GM20431 (cell line): ENCODE results near the gene PLAU.
"Not testable (repeated sequence)": the region's sequence is repeated elsewhere in the genome, so short reads cannot be mapped to it uniquely, and the experiment has no call there.

Experiments used
- in situ Hi-C: fragments of 300-500 bp; cut with MseI, MboI; formaldehyde crosslinking; loops from one replicate; pipeline ENCODE4 v1.15.0; 2020; ENCODE audit warnings: low sequenced_read_pairs; ENCODE audit not compliant: unreplicated experiment

PLAU gene

DNA sequence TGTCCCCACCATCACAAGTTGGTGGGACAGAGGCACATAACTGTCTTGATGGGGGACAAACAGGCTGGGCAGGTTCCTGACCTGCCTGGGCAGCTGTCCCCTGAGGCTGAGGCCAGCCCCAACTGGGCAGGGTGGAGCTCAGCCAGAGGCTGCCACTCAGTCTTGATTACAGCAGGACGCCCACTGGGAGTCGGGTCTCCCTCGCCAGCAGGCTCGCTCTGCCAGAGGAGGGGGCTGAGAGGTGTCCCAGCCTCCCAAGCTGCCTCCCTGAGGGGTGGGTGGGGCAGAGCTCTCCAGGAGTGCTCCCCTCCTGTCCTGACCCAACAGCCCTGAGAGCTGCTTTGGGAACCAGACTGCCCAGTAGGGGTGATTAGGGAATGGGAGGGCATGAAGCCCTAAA, 34.8 kb upstream of the PLAU start:
- in situ Hi-C loops: no loop called here

DNA sequence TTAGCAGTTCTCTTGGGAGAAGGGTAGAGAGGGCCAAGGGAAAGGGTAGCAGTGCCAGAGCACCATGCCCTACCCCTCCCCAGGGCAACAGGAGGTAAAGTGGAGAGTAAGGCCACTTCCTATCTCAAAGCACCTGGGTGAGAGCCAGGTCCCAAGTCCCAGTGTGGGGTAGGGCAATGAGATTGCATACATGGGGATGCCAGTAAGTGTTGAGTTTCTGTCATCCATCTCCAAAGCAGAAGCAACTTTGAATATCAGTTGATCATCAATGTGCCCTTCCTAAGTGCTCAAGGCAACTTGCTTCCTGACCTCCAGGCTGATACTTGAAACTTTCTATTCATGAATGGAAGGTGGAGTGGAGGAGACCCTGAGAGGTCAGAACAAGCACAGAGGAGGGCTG, 34.4 kb upstream of the PLAU start:
- in situ Hi-C loops: no loop called here

DNA sequence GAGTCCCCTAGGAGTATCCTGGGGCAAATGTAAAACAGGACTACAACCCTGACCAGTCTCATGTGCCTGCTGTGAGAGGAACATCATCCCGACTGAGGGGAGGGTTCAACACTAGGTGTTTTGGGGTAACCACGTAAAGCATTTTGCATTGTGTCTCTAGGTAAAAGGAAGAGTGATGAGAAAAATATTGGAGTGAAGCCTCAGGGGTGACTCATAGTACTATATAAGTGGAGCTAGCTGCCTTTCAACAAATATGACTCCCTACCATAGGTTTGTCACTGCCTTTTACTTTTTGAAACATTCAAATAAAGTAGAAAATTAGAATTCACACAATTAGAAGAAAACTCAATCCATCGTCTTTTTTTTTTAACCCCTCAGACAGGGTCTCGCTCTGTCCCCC, 34.0 kb upstream of the PLAU start:
- in situ Hi-C loops: no loop called here

DNA sequence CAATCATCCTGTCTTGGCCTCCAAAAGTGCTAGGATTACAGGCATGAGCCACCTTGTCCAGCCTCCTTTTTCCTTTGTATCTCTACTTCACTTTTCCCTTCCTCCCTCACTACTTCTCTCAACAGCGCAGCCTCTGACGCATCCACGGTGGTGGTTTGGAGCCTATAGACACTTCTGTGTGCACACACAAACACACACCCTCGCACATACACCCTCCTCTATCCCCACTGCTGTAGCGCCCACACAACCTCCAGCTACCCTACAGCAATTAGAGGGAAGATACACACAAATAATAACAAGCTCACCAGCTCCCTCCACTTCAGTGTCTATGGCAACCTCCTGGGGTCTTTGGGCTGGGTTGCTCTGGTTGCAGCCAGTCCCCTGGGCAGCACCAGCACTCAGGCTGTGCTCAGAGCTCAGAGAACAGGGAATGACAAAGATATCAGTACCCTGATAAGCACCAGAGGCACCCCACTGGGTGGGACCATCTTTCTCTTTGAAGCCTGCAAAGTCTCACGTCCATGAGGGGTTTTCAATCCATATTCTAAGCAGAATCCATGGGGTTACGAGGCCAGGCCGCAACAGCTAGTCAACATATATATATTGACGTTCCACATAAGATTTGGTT, 33.3 kb upstream of the PLAU start:
- in situ Hi-C loops: no loop called here

DNA sequence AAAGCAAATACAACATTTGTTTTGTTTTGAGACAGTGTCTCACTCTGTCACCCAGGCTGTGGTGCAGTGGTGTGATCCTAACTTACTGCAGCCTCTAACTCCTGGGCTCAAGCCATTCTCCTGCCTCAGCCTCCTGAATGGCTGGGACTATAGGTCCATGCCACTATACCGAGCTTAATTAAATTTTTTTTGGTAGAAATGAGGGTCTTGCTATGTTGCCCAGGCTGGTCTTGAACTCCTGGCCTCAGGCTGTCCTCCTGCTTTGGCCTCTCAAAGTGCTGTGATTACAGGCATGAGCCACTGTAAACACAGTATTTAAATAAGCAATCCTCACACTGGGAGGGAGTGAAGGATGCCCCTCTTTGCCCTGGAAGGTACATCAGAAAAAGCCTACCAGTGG, 32.6 kb upstream of the PLAU start:
- in situ Hi-C loops: no loop called here

DNA sequence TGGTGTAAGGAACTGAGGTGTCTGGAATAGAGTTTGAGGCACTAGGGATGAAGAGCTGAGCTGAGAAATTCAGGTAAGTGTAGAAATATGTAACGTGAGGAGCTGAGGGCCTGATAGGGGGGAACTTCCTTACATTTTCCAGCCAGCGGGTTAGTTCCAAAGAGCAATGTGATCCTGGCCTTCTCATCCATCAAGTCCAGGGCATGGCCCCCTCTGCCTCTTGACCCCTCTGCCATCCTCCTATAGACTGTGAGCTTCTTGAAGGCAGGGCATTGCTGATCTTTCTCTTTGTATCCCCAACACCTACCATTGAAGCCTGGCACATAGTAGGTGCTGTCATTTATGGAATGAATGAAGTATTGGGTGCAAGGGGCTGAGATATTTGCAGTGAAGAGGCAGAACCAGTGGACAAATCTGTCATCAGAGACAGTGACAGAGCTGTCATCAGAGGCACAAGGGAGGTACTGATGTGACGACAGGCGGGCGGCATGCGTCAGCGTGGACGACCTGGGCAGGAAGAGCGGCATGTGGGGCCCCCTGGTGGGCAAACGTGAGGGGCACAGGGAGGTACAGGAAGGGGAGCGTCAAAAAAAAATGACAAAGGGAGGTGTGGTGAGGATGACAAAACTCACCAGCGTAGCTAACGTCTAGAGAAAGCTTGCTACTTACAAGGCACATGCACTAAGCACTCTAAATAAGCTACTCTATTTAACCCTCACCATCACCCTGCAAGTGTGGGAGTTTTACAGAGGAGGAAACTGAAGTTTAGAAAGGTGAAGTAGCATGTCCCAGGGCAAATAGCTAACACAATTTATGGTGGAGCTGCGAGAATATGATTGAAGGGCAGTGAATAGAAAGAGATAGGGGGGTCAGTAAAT, 31.4 kb upstream of the PLAU start:
- in situ Hi-C loops: no loop called here

DNA sequence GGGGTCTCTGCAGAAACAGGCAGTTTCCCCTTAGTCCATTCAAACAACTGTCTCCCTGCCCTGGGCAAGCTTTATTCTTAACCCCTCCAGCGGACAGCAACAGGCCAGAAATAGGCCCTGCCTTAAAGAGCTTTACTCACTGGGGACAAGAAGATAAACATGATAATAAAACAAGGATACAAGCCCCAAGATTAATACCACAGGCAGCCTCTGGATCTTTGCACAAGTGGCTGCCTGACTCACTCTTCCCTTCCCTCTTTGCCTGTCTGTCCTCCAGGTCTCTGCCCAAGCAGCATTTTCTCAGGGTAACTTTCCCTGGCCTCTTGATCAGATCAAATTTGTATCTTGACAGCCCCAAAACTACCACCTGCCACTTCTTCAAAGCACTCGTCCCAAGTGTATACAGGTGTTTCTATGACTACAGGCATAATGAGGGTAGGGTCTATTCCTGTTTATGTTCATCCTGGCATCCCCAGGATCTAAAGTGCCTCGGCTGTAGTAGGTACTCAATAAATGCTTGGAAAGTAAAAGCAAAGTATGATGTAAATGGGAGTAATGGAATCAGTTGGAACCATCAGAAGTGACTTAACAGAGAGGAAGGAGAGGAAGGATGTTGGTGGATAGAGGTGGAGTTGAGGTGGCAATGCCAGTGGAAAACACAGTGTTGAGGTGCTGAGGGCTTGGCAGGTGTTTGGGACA, 29.6 kb upstream of the PLAU start:
- in situ Hi-C loops: no loop called here

DNA sequence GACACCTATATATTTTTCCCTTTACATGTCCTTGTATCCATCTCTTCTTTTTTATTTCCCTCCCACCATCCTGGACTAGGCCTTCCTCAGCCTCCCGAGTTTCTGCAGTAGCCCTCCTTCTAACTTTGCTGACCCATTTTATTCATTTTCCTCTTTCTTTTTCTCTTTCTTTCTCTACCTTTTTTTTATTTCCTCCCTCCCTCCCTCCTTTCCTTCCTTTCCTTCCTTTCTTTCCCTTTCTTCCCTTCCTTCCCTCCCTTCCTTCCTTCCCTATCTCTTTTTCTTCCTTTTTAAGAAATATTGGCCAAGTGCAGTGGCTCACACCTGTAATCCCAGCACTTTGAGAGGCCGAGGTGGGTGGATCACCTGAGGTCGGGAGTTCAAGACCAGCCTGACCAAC, 26.9 kb upstream of the PLAU start:
- in situ Hi-C loops: no loop called here

DNA sequence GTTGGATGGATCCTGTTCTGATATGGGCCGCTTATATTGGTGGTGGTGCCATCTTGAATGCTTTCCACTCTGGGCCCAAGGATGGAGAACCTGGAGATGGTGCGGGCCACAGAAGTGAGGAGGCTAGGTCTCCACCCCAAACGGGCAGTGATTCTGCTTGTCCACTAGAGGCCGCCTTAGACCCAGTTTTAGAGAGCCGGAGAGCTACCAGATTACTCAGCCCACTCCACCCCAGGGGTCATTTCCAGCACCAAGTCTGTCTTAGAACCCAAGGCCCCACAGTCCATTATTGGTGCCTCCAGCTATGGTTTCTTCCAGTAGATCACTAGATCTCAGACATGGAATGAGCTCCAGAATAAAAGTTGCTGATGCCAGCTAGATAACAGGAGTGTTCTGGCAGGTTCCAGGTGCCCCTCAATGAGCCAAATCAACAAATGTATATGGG, 24.8 kb upstream of the PLAU start:
- in situ Hi-C loops: loop anchor here (5.0 kb wide), 1 partner anchor 51 kb away; no protein-coding TSS in a partner anchor

DNA sequence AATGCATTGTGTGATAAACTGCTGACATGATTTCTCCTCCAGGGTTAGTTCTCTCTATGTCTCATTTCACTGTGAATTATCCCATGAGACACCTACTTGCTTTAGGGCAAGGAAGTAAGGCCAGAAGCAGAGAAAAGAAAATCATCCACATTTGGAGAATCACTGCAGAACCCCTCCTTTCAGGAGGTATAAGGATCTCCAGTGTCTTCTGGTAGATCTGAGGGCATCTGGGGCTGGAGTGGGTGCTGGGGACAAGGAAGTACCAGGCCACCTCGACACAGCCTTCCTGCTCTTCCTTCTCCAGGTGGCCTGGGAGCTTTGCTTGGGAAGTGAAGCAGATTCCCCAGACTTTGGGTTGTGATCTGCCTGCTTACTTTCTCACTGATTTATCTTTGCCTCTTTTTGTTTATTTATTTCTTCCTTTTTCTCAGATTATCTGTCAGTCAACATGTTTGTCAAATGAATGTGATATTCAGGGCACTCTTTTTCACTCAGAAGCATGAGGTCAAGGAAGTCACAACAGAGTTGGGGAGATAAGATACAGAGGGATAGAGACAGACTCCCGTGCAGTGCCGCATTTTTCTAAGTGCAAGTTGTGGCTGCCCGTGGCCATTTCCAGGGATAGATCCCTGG, 24.2 kb upstream of the PLAU start:
- in situ Hi-C loops: loop anchor here (5.0 kb wide), 1 partner anchor 51 kb away; no protein-coding TSS in a partner anchor

DNA sequence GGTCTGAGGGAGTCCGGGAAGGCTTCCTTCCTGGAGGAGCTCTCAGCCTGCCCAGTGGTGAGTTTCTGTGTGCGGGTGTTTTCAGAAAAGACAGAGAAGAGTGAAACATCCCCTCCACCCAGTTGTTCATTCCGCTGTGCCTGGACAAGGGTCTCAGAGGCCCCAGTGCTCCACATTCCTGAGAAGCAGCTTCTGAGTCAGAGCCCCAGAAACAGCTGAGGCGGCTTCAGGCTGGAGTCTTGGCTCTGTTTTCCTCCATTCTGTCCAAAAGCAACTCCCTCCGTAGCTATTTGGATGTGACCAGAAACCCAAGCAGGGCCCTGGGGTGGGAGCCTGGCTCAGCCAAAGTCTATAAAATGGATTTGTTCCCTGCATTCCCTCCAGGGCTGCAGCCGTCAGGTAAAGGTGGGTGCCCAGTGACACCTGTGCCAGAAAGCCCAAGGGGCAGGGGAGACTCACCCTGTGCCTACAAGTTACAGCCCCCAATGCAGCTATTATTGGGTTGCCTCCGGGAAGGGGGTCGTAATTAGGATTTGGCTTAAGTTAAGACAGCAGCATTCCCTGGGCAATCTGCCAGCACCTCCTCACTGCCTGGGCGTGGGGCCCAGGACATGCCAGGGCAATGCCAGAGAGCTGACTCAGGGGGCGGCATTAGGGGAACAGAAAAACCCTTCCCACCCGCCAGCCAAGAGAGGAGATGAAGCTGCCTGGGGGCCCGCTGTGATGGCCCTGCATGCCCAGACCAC, 23.5 kb upstream of the PLAU start:
- in situ Hi-C loops: loop anchor here (5.0 kb wide), 1 partner anchor 50 kb away; no protein-coding TSS in a partner anchor

DNA sequence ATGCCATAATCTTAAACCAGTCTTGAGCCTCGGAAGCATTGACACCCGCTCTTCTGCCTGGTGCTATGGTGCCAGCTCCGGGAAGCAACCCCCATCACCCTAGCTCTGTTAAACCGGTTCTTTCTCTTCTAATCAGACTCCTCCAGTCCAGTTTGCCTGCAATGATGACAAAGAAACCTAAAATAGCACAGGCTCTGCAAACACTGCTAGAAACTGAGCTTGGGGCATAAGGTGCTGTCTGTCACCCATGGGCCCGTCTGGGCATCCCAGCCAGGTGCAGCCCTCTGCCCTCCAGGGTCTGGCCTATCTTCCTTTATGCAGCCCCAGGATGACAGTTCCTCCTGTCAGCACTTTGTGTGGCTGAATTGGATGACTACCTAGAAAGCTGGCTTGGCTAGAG, 22.4 kb upstream of the PLAU start:
- in situ Hi-C loops: loop anchor here (5.0 kb wide), 1 partner anchor 49 kb away; no protein-coding TSS in a partner anchor

DNA sequence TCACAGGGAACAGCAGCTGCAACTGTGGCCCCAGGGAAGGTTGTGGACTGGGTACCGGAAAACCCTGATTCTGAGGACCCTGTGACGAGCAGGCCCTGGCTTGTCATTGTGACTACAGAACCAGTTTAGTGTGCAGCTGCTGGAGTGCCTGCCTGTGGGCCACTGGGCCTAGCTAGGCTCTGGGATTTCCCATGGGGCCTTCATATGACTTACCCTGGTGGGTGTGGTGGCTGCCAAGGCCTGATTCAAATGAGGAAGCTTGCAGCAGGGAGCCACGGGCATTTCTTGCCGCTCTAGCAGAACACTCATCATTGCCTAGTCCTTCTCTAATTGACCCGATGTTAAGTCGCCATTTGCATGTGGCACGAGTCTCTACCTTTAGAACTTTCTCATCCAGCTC, 21.9 kb upstream of the PLAU start:
- in situ Hi-C loops: loop anchor here (5.0 kb wide), 1 partner anchor 48 kb away; no protein-coding TSS in a partner anchor

DNA sequence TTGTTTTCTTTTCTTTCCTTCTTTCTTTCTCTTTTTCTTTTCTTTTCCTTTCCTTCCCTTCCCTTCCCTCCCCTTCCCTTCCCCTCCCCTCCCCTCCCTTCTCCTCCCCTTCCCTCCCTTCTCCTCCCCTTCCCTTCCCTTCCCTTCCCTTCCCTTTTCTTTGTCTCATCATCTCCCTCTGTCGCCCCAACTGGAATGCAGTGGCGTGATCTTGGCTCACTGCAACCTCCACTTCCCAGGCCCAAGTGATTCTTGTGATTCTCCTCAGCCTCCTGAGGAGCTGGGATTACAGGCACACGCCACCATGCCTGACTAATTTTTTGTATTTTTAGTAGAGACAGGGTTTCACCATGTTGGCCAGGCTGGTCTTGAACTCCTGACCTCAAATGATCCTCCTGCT, 21.5 kb upstream of the PLAU start:
- in situ Hi-C loops: loop anchor here (5.0 kb wide), 1 partner anchor 48 kb away; no protein-coding TSS in a partner anchor

DNA sequence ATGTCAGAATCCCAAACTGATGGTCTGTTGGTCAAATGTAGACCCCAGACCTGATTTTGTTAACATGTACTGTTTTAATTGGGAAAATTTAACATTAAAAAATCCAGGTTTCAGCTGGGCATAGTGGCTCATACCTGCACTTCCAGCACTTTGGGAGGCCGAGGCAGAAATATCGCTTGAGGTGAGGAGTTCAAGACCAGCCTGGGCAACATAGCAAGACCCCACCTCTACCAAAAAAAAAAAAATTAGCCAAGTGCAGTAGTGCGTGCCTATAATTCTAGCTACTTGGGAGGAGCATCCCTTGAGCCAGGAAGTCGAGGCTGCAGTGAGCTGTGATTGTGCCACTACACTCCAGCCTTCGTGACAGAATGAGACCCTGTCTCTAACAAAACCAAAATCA, 20.7 kb upstream of the PLAU start:
- in situ Hi-C loops: no loop called here

DNA sequence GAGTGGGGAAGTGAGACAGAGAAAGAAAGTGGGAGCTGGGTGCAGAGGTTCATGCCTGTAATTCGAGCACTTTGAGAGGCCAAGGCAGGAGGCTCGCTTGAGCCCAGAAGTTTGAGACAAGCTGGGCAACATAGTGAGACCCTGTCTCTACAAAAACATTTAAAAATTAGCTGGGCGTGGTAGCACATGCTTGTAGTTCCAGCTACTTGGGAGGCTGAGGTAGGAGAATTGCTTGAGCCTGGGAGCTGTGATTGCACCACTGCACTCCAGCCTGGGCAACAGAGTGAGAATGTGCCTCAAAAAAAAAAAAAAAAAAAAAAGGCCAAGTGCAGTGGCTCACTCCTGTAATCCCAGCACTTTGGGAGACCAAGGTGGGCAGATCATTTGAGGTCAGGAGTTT, 20.1 kb upstream of the PLAU start:
- in situ Hi-C loops: not testable (repeated sequence)

DNA sequence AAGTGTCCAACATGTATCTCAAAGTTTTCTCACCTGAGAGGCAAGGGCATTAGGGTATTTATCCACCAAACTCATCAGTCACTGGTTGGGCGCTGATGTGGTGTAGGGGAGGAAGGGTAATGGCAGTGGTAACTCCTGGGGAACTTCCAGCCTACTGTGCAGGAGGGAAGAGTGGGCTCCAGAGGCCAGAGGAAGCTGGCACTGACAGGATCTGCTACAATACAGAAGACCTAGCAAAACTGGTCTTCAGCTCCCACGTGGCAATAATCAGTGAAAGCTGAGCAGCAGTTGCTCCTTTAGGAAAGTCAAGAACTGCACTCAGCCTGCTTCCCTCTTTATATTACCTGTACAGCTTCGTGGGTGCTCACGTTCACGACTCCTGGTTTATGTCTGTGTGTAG, 19.4 kb upstream of the PLAU start:
- in situ Hi-C loops: no loop called here

DNA sequence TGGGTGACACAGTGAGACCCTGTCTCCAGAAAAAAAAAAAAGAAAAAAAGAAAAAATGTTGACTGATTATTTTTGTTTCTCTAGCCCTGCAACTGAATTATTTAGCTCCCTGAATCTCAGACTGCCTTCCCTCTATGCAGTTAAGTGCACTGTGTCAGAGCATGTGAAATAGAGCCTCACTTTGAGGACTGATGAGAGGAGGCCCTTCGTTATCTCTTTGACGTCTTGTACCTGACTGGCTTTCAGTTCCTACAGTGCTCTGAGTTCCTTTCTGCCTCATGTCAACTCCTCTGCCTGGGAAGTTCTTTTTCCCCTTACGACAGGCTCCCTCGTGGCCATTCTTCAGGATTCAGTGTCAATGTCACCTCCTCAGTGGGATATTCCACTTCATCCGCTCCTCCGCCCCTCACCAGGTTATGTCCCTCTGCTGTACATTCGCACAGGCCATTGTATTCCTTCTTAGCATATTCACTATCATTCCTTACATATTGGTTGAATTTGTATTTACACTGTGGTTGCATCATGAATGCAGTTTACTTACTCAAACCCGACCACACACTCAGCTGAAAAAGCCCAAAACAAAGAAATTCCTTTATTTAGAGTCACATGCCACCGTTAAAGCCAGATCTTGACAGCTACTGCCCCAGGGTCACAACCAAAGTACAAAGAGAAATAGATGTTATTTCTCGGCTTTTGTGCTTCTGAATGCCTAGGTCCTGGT, 18.5 kb upstream of the PLAU start:
- in situ Hi-C loops: no loop called here

DNA sequence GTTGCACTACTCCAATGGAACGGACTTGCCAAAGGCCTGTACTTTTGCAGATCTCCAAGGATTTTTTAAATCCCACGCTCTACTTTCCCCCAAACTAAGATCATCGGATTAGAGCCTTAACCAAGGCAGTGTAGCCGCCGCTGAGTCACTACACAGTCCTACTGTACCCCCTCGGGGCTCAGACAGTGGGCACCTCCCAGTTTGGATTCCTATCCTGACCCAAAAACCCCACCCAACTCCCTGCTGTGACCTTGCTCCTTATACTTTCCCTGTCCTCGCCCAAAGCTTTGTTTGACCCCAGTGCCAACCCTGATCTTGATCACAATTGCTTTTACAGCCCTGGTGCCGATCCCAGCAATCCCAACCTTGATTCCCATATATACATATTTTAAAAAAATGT, 17.5 kb upstream of the PLAU start:
- in situ Hi-C loops: no loop called here
